ENCODE results near the gene CCDC196. TPM values are rescaled to one million over a fixed set of nuclear protein-coding genes. Genes with fewer than 3 reads are reported as not detected.

The CCDC196 gene
- total and polyA plus RNA-seq, 8 donors = not detected

- H3K27me3 ChIP-seq = no peaks in the 10 kb centered on the region
- 65 to 89% (median 83%) methylated on average over 2 of the region's 2 CpGs for WGBS, 5 donors
- peaks cover 0 to 18% (median 2%) of the 10 kb centered on the region in 4 donors for H3K9me3 ChIP-seq
- H3K4me1 ChIP-seq = no peaks in the 10 kb centered on the region
- no peak for DNase-seq
- no peak overlapping the region for H3K4me3 ChIP-seq
- H3K27ac ChIP-seq = no peak overlapping the region
- intact Hi-C loops (cut with DNase I; ENCODE audit: low total_unique reads) = no loop called here
- TF ChIP-seq POLR2AphosphoS5 (IDR thresholded peaks at IDR 0.05) = no peak
- TF ChIP-seq CTCF (IDR thresholded peaks at IDR 0.05) = no peak
- no peak for TF ChIP-seq POLR2A (IDR thresholded peaks at IDR 0.05)
- no peaks in the 10 kb centered on the region for H3K36me3 ChIP-seq
Measured at GRCh38 chr14:66473223-66473622, 12.9 kb upstream of the CCDC196 start.

- H3K4me1 ChIP-seq = no peaks in the 10 kb centered on the region
Measured at GRCh38 chr14:66476964-66477363, 9.2 kb upstream of the CCDC196 start.

GRCh38 chr14:66477567-66477966, 8.6 kb upstream of the CCDC196 start:
- H3K9me3 ChIP-seq = no peaks in the 10 kb centered on the region
- no peak overlapping the region for H3K27ac ChIP-seq
- intact Hi-C loops (cut with DNase I; ENCODE audit: low total_unique reads) = no loop called here
- H3K27me3 ChIP-seq = no peaks in the 10 kb centered on the region
- no peak for DNase-seq
- H3K4me1 ChIP-seq = peaks cover 0 to 2% (median 0%) of the 10 kb centered on the region in 4 donors
- H3K4me3 ChIP-seq = no peak overlapping the region
- no peaks in the 10 kb centered on the region for H3K36me3 ChIP-seq
- no peak for TF ChIP-seq POLR2AphosphoS5 (IDR thresholded peaks at IDR 0.05)
- TF ChIP-seq EP300 (IDR thresholded peaks at IDR 0.05) = no peak
- no peak for TF ChIP-seq POLR2A (IDR thresholded peaks at IDR 0.05)
- TF ChIP-seq CTCF (IDR thresholded peaks at IDR 0.05) = no peak

More at GRCh38 chr14:66476964-66477363, 9.2 kb upstream of the CCDC196 start:
- intact Hi-C loops (cut with DNase I; ENCODE audit: low total_unique reads) = no loop called here
- Histone ChIP-seq H3K4me3 (no peak overlapping the region), H3K36me3 (no peaks in the 10 kb centered on the region), H3K27ac (no peak overlapping the region), H3K27me3 (no peaks in the 10 kb centered on the region), H3K9me3 (no peaks in the 10 kb centered on the region)
- WGBS, 5 donors = 4 to 18% (median 13%) methylated on average over 1 of the region's 1 CpG
- no peak for TF ChIP-seq POLR2A (IDR thresholded peaks at IDR 0.05)
- no peak for TF ChIP-seq POLR2AphosphoS5 (IDR thresholded peaks at IDR 0.05)
- TF ChIP-seq CTCF (IDR thresholded peaks at IDR 0.05) = no peak
- TF ChIP-seq EP300 (IDR thresholded peaks at IDR 0.05) = no peak
- DNase-seq = peak in 1 of 2 donors; percentile 18

- WGBS, 5 donors = 34 to 64% (median 55%) methylated on average over 2 of the region's 2 CpGs
- DNase-seq = no peak
- peaks cover 0 to 11% (median 3%) of the 10 kb centered on the region in 4 donors for H3K4me1 ChIP-seq
- H3K9me3 ChIP-seq = no peaks in the 10 kb centered on the region
- peak overlapping the region in 1 of 5 donors; percentile 54 for H3K27ac ChIP-seq
- intact Hi-C loops (cut with DNase I; ENCODE audit: low total_unique reads) = no loop called here
- no peaks in the 10 kb centered on the region for H3K27me3 ChIP-seq
- TF ChIP-seq EP300 (IDR thresholded peaks at IDR 0.05) = no peak
- no peak for TF ChIP-seq POLR2A (IDR thresholded peaks at IDR 0.05)
- TF ChIP-seq POLR2AphosphoS5 (IDR thresholded peaks at IDR 0.05) = no peak
- TF ChIP-seq CTCF (IDR thresholded peaks at IDR 0.05) = no peak
- no peak overlapping the region for H3K4me3 ChIP-seq
- no peaks in the 10 kb centered on the region for H3K36me3 ChIP-seq
Measured at GRCh38 chr14:66482873-66483272, 3.3 kb upstream of the CCDC196 start.

Data from stomach (tissue), 9 donors.